OCI-LY3 (cell line): ENCODE data around the gene KIF1A.

Experiments
- H2AFZ ChIP-seq: fragments of 200-600, 300-600 bp; shearing (Covaris generic); 2 replicates; pipeline ENCODE4 v1.6.0; 2014; ENCODE audit warnings: antibody characterized with exemption, low read depth, low read length
- H3K27ac ChIP-seq: fragments of 200-600, 300-600 bp; sonication (generic); 2 replicates; pipeline ENCODE4 v1.5.1; 2014; ENCODE audit warnings: mild to moderate bottlenecking, low read length, moderate library complexity, mixed read lengths
- H3K27me3 ChIP-seq: fragments of 200-600, 300-600 bp; sonication (generic); 2 replicates; pipeline ENCODE4 v1.6.1; 2014; ENCODE audit warnings: low read depth, low read length, mixed read lengths
- H3K36me3 ChIP-seq: fragments of 200-600, 300-600 bp; sonication (generic); replicated peaks from 2 replicates; pipeline ENCODE3; 2014; ENCODE audit warnings: low read depth, low read length, mixed read lengths
- H3K4me1 ChIP-seq: fragments of 300-600, 200-600 bp; sonication (generic); 2 replicates; pipeline ENCODE4 v1.6.1; 2014; ENCODE audit warnings: low read length, mixed read lengths
- H3K4me2 ChIP-seq: fragments of 200-600, 300-600 bp; sonication (generic); 2 replicates; pipeline ENCODE4 v1.6.1; 2014; ENCODE audit warnings: low read length, mixed read lengths
- H3K4me3 ChIP-seq: fragments of 300-600, 200-600 bp; sonication (generic); 2 replicates; pipeline ENCODE4 v1.5.1; 2014; ENCODE audit warnings: antibody characterized with exemption, mild to moderate bottlenecking, low read length, moderate library complexity
- H3K79me2 ChIP-seq: fragments of 300-600, 200-600 bp; shearing (Covaris generic); 2 replicates; pipeline ENCODE4 v1.6.1; 2014; ENCODE audit warnings: mild to moderate bottlenecking, low read length, mixed read lengths
- H3K9ac ChIP-seq: fragments of 300-600, 200-600 bp; shearing (Covaris generic); 2 replicates; pipeline ENCODE4 v1.6.0; 2014; ENCODE audit warnings: mild to moderate bottlenecking, low read length, moderate library complexity
- H3K9me3 ChIP-seq: fragments of 200-600, 300-600 bp; shearing (Covaris generic); 2 replicates; pipeline ENCODE4 v1.6.1; 2014; ENCODE audit warnings: low read length, mixed read lengths; ENCODE audit not compliant: insufficient read depth
- H4K20me1 ChIP-seq: fragments of 200-600, 300-600 bp; sonication (generic); 2 replicates; pipeline ENCODE4 v1.6.1; 2016; ENCODE audit warnings: low read length, mixed read lengths; ENCODE audit not compliant: insufficient read depth
- CTCF ChIP-seq: fragments of 200-600, 300-600 bp; sonication (generic); IDR thresholded peaks from 2 replicates; pipeline ENCODE4 v1.5.1; 2014; ENCODE audit warnings: antibody characterized with exemption, low read length, low read depth
- EZH2phosphoT487 ChIP-seq: fragments of 200-600 bp; shearing (Covaris generic); IDR thresholded peaks from 2 replicates; pipeline ENCODE4 v1.6.1; 2018; ENCODE audit warnings: antibody characterized with exemption, mixed run types, low read depth

The KIF1A gene

GRCh38 chr2:240812721-240813120, 7.3 kb downstream of the KIF1A start:
- Histone ChIP-seq H3K9me3 (no peaks in the 10 kb centered on the region), H3K27ac (no peak overlapping the region), H3K4me1 (no peaks in the 10 kb centered on the region), H3K9ac (no peak overlapping the region), H2AFZ (no peak overlapping the region), H3K79me2 (no peaks in the 10 kb centered on the region), H3K27me3 (no peaks in the 10 kb centered on the region), H3K4me3 (no peak overlapping the region), H3K4me2 (no peak overlapping the region), H4K20me1 (no peaks in the 10 kb centered on the region), H3K36me3 (no peaks in the 10 kb centered on the region)
- TF ChIP-seq CTCF (no peak), EZH2phosphoT487 (no peak)

- Histone ChIP-seq H4K20me1 (no peaks in the 10 kb centered on the region), H2AFZ (no peak overlapping the region), H3K36me3 (no peaks in the 10 kb centered on the region), H3K4me1 (no peaks in the 10 kb centered on the region), H3K4me2 (no peak overlapping the region), H3K27ac (no peak overlapping the region), H3K4me3 (no peak overlapping the region), H3K9ac (no peak overlapping the region), H3K9me3 (no peaks in the 10 kb centered on the region), H3K79me2 (no peaks in the 10 kb centered on the region), H3K27me3 (no peaks in the 10 kb centered on the region)
- TF ChIP-seq CTCF (no peak), EZH2phosphoT487 (no peak)
These were observed 7.7 kb downstream of the KIF1A start for GRCh38 chr2:240812301-240812680.

GRCh38 chr2:240811346-240812300, 8.4 kb downstream of the KIF1A start:
- Histone ChIP-seq H3K79me2 (no peaks in the 10 kb centered on the region), H3K27me3 (no peaks in the 10 kb centered on the region), H3K9me3 (no peaks in the 10 kb centered on the region), H3K4me2 (no peak overlapping the region), H3K27ac (no peak overlapping the region), H3K9ac (no peak overlapping the region), H3K4me1 (no peaks in the 10 kb centered on the region), H3K36me3 (no peaks in the 10 kb centered on the region), H2AFZ (no peak overlapping the region), H4K20me1 (no peaks in the 10 kb centered on the region), H3K4me3 (no peak overlapping the region)
- TF ChIP-seq EZH2phosphoT487 (no peak), CTCF (no peak)

GRCh38 chr2:240810621-240811020, 9.4 kb downstream of the KIF1A start:
- Histone ChIP-seq H3K4me1 (no peaks in the 10 kb centered on the region), H3K36me3 (no peaks in the 10 kb centered on the region), H3K9ac (no peak overlapping the region), H3K4me2 (no peak overlapping the region), H3K27me3 (no peaks in the 10 kb centered on the region), H2AFZ (no peak overlapping the region), H3K4me3 (no peak overlapping the region), H4K20me1 (no peaks in the 10 kb centered on the region), H3K27ac (no peak overlapping the region), H3K9me3 (no peaks in the 10 kb centered on the region), H3K79me2 (no peaks in the 10 kb centered on the region)
- TF ChIP-seq EZH2phosphoT487 = no peak
- TF ChIP-seq CTCF = no peak
